Measurements from ENCODE around the gene SETD6. TPM values are rescaled to one million over a fixed set of nuclear protein-coding genes. Genes with fewer than 3 reads are reported as not detected.

The SETD6 gene
- total and polyA plus RNA-seq, 7 donors: 3.6 to 23.5 (median 15.5) TPM

GRCh38 chr16:58475091-58475619 is 40.2 kb upstream of the SETD6 start:
- no peaks in the 10 kb centered on the region for H3K9me3 ChIP-seq
- TF ChIP-seq CTCF (IDR thresholded peaks at IDR 0.05) (no peak), EP300 (IDR thresholded peaks at IDR 0.05) (no peak), POLR2AphosphoS5 (IDR thresholded peaks at IDR 0.05) (no peak), POLR2A (IDR thresholded peaks at IDR 0.05) (no peak)
- H3K4me1 ChIP-seq: no peaks in the 10 kb centered on the region
- intact Hi-C loops (cut with DNase I): no loop called here
- no peak for DNase-seq
- 23 to 58% methylated on average over 4 of the region's 4 CpGs for WGBS, 2 donors
- H3K27ac ChIP-seq: no peak overlapping the region
- no peak overlapping the region for H3K4me3 ChIP-seq
- no peaks in the 10 kb centered on the region for H3K36me3 ChIP-seq
- peaks cover 0 to 18% (median 0%) of the 10 kb centered on the region in 3 donors for H3K27me3 ChIP-seq

GRCh38 chr16:58476791-58477190 is 38.5 kb upstream of the SETD6 start:
- intact Hi-C loops (cut with DNase I): no loop called here
- Histone ChIP-seq H3K4me1 (no peaks in the 10 kb centered on the region), H3K4me3 (no peak overlapping the region), H3K27me3 (peaks cover 0 to 10% (median 0%) of the 10 kb centered on the region in 3 donors), H3K36me3 (no peaks in the 10 kb centered on the region), H3K27ac (no peak overlapping the region), H3K9me3 (no peaks in the 10 kb centered on the region)
- no peak for TF ChIP-seq POLR2AphosphoS5 (IDR thresholded peaks at IDR 0.05)
- TF ChIP-seq POLR2A (IDR thresholded peaks at IDR 0.05): no peak
- no peak for TF ChIP-seq CTCF (IDR thresholded peaks at IDR 0.05)
- TF ChIP-seq EP300 (IDR thresholded peaks at IDR 0.05): no peak
- no peak for DNase-seq
- 56 to 71% methylated on average over 1 of the region's 1 CpG for WGBS, 2 donors

- DNase-seq: no peak
- Histone ChIP-seq H3K36me3 (no peaks in the 10 kb centered on the region), H3K27ac (no peak overlapping the region), H3K9me3 (no peaks in the 10 kb centered on the region), H3K27me3 (peaks cover 0 to under 1% (median 0%) of the 10 kb centered on the region in 3 donors), H3K4me1 (no peaks in the 10 kb centered on the region), H3K4me3 (no peak overlapping the region)
- TF ChIP-seq POLR2A (IDR thresholded peaks at IDR 0.05) (no peak), CTCF (IDR thresholded peaks at IDR 0.05) (no peak), EP300 (IDR thresholded peaks at IDR 0.05) (no peak), POLR2AphosphoS5 (IDR thresholded peaks at IDR 0.05) (no peak)
- WGBS, 2 donors: 89 to 91% methylated on average over 2 of the region's 2 CpGs
- intact Hi-C loops (cut with DNase I): no loop called here
Observed at GRCh38 chr16:58478427-58478826, 36.9 kb upstream of the SETD6 start.

GRCh38 chr16:58481226-58481869 is 34.0 kb upstream of the SETD6 start:
- DNase-seq: no peak
- intact Hi-C loops (cut with DNase I): no loop called here
- WGBS, 2 donors: 93 to 95% methylated on average over 11 of the region's 11 CpGs

DNA sequence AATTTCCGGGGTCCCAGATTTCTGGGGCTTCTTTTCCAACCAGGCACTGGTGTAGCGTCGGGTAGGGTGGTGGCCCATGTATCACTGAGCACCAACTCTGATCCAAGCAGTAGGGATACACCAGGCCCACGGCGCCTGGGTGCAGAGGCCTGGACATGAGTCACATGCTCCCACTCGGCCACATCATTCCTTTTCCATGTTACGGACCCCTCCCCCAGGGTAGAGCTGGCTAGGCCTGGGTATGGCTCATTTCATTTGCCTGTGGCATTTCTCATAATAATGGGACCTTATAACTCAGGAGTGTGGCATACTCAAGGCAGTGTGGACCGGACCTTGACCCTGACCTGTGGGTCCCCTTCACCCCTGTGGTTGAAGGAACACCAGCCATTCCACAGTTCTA is 33.4 kb upstream of the SETD6 start:
- H3K27me3 ChIP-seq: peaks cover 0 to 4% (median 0%) of the 10 kb centered on the region in 3 donors
- H3K4me1 ChIP-seq: no peaks in the 10 kb centered on the region
- H3K27ac ChIP-seq: no peak overlapping the region
- no peaks in the 10 kb centered on the region for H3K9me3 ChIP-seq
- intact Hi-C loops (cut with DNase I): no loop called here
- DNase-seq: no peak
- no peak overlapping the region for H3K4me3 ChIP-seq
- TF ChIP-seq CTCF (IDR thresholded peaks at IDR 0.05): no peak
- TF ChIP-seq POLR2AphosphoS5 (IDR thresholded peaks at IDR 0.05): no peak
- no peak for TF ChIP-seq EP300 (IDR thresholded peaks at IDR 0.05)
- no peak for TF ChIP-seq POLR2A (IDR thresholded peaks at IDR 0.05)
- 76 to 78% methylated on average over 8 of the region's 8 CpGs for WGBS, 2 donors
- no peaks in the 10 kb centered on the region for H3K36me3 ChIP-seq

More at GRCh38 chr16:58481226-58481869, 34.0 kb upstream of the SETD6 start:
- Histone ChIP-seq H3K36me3 (no peaks in the 10 kb centered on the region), H3K4me1 (no peaks in the 10 kb centered on the region), H3K9me3 (no peaks in the 10 kb centered on the region), H3K4me3 (no peak overlapping the region), H3K27me3 (no peaks in the 10 kb centered on the region), H3K27ac (no peak overlapping the region)
- TF ChIP-seq POLR2AphosphoS5 (IDR thresholded peaks at IDR 0.05) (no peak), EP300 (IDR thresholded peaks at IDR 0.05) (no peak), POLR2A (IDR thresholded peaks at IDR 0.05) (no peak)
